ENCODE results near the gene SDSL. TPM values are rescaled to one million over a fixed set of nuclear protein-coding genes. Genes with fewer than 3 reads are reported as not detected.

SDSL gene
- total RNA-seq, 2 donors from 2014 or later, result 0.42 TPM; not detected in 1

DNA sequence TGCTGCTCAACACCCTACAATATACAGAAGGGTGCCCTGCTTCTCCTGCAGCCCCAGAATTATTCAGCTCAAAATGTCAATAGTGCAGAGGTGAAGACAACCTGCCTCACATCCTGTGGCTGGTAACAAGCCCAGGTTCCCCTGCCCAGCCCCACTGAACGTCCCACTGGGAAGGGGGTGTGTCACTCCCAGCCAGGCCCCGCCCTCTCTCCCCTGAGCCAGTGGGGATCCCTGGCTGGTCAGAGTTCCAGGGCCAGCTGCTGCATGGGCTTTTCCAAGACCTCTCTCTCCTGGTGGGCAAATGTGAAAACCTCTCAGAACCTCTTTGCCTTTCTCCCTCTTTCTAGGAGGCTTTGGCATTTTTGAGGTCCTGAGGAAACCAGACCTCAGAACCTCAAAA lies 63.1 kb downstream of the SDSL start:
- DNase-seq, result no peak
- Mint-ChIP-seq H3K27me3 (peaks cover 77% of the 10 kb centered on the region), H3K4me1 (no peaks in the 10 kb centered on the region), H3K36me3 (ENCODE audit: low read depth) (peaks cover 2% of the 10 kb centered on the region), H3K4me3 (no peak overlapping the region), H3K27ac (no peak overlapping the region)
- no peak for ATAC-seq
- H3K9me3 ChIP-seq (ENCODE audit: control insufficient read depth, low read length, poor library complexity, severe bottlenecking), result no peaks in the 10 kb centered on the region

DNA sequence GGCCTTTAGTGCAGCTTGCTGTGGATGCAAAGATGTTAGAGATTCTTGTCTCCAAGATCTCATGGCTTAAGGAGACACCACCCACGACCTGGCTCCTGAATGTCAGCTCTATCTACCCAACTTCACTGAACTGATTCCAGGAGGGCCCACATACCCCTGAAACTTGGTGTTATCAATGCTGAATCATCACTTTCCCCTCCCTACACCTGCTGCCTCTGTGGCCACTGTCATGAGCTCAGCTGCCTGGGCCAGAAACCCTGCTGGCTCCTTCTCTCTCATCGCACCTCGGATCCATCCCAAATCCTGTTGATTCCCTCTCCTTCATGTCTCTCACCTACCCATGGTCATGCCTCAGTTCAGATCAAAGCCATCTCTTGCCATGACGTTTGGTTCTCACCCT lies 64.5 kb downstream of the SDSL start:
- Mint-ChIP-seq H3K4me3 (no peak overlapping the region), H3K27ac (no peak overlapping the region), H3K36me3 (ENCODE audit: low read depth) (peaks cover 2% of the 10 kb centered on the region), H3K4me1 (no peaks in the 10 kb centered on the region), H3K27me3 (peaks cover 63% of the 10 kb centered on the region)
- ATAC-seq (no peak), DNase-seq (no peak)
- no peaks in the 10 kb centered on the region for H3K9me3 ChIP-seq (ENCODE audit: control insufficient read depth, low read length, poor library complexity, severe bottlenecking)

Other genes starting within 250 kb of the SDSL start
- 10 to 100 TPM; 75.9 to 92.5 TPM for gene DDX54, start 236.9 kb upstream of the SDSL start, total RNA-seq
- gene RITA1, start 236.7 kb upstream of the SDSL start, total RNA-seq, result 1 to 10 TPM; 5.1 to 8.6 TPM
- 10 to 100 TPM; 39.9 to 59.0 TPM for gene TPCN1, start 200.9 kb upstream of the SDSL start, total RNA-seq
- 10 to 100 TPM; 58.6 to 66.0 TPM for gene SLC8B1, start 87.3 kb upstream of the SDSL start, total RNA-seq
- 10 to 100 TPM; 14.0 to 19.0 TPM for gene PLBD2, start 63.8 kb upstream of the SDSL start, total RNA-seq
- gene SDS, start 18.5 kb upstream of the SDSL start, total RNA-seq, result not detected
- not detected for gene LHX5, start 49.5 kb downstream of the SDSL start, total RNA-seq